HG02642 (cell line): Measurements from ENCODE around the gene FAM216B.

Source experiments
- ATAC-seq: cut with Tn5 transposase; IDR thresholded peaks from one replicate; pipeline ENCODE4 v1.9.1; 2021; ENCODE audit warnings: mild to moderate bottlenecking; ENCODE audit not compliant: unreplicated experiment, poor library complexity

The FAM216B gene

GRCh38 chr13:42821437-42821836, 40.1 kb downstream of the FAM216B start:
- ATAC-seq: no peak

GRCh38 chr13:42832341-42833096, 51.1 kb downstream of the FAM216B start:
- no peak for ATAC-seq

GRCh38 chr13:42834946-42835345, 53.6 kb downstream of the FAM216B start:
- ATAC-seq: no peak

DNA sequence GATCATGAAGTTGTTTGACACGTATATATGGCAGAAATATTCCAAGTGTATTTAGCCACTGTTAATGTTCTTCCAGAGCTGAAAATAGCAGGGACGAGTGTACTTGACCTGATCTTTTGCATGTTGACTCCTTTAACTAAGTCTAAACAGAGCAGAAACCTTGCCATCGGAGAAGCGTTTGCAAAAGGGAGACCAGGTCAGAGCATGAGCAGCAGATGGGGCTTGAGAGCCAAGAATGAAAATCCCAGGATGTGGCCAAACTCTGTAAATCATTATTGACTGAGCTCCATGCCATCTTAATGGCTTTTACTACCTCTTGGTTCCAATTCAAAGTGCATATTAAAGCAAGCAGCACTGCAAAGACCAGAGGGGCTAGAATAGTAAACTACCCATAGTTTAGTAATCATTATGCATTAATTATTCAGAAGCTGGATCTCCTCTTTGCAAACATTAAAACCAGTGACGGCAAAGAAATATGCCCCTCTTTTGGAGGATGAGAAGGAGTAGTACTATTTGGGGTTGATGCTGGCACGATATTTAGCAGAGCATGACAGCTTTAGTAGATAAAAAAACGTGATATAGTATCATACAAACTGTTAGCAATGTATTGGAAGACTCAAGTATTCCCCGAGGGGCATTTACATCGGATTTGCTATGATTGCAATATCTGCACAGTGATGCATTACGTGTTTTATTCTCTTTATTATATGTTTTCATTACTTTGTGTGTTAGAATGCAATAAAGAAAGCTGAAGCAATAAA, 55.7 kb downstream of the FAM216B start:
- ATAC-seq: no peak
